Right atrium auricular region (tissue), 2 donors: ENCODE measurements around the gene SLCO2A1. TPM values are rescaled to one million over a fixed set of nuclear protein-coding genes. Genes with fewer than 3 reads are reported as not detected.

Source experiments
- DNase-seq: peaks from one replicate; pipeline ENCODE4 v3.0.0-alpha.2; 2019; ENCODE audit warnings: low spot score
- H3K27ac ChIP-seq, 2 donors: fragments of 200-600 bp; sonication (generic); 1 replicate in 1 of 2; 2 replicates in 1 of 2; pipeline ENCODE4 v1.5.1; 2016 to 2019
- H3K27me3 ChIP-seq, 2 donors: fragments of 200-600 bp; sonication (generic); one replicate each; pipeline versions ENCODE4 v1.5.1 to v1.6.0; 2017 to 2019
- H3K36me3 ChIP-seq: fragments of 200-600 bp; sonication (generic); one replicate; pipeline ENCODE4 v1.5.1; 2016
- H3K4me1 ChIP-seq, 2 donors: fragments of 200-600 bp; sonication (generic); one replicate each; pipeline versions ENCODE4 v1.5.1 to v1.6.0; 2017 to 2019
- H3K4me3 ChIP-seq, 2 donors: fragments of 200-600 bp; sonication (generic); 1 replicate in 1 of 2; 2 replicates in 1 of 2; pipeline ENCODE4 v1.5.1; 2017 to 2019; ENCODE audit warnings: mild to moderate bottlenecking in 1 of 2, moderate library complexity in 1 of 2
- H3K9me3 ChIP-seq, 2 donors: fragments of 200-600 bp; sonication (generic); one replicate each; pipeline ENCODE4 v1.5.1; 2019
- CTCF ChIP-seq, 2 donors: fragments of 200-600 bp; sonication (generic); IDR thresholded peaks; one replicate each; pipeline ENCODE4 v1.5.1; 2019; ENCODE audit warnings: antibody characterized with exemption in 2 of 2
- total RNA-seq, 2 donors: library from RNA; depleted of rRNA; stranded (reverse); fragments of >200 nt; gene quantifications; one replicate each; pipeline ENCODE4 v1.1.0, GENCODE V29; 2016

Gene SLCO2A1
- 10 to 100 TPM; 15.1 to 36.4 TPM for total RNA-seq

DNA sequence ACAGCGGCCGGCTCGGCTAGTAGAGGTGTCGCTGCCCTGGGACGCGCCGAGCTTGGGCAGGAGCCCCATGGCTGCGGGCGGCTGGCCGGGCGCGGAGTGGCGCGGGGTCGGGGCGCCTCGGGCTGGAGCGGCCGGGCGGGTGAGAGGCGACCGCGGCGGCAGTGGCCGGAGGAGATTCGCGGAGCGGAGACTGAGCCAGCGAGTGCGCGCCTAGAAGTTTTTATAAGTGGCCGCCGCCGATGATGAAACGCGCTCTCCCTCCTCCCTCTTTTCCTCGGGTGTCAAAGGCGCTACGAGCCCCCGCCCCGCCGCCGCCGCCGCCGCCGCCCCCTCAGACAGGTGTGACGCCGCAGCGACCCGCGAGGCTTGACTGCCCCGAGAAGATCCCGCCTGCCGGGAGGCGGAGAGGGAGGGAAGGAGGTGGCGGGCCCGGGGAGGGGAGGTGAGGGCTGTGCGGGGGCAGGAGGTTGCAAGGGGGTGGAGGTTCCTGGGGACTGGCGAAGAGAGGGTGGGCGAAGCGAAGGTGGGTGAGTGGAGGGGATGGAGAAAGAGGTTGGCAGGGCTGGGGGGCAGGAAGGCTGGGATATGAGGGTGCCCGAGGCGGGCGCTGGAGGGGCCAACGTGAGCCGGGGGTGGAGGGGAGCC is at the start of gene SLCO2A1:
Gene SLCO2A1 (minus strand): TSS at position 192 of the 645 bp plus-strand sequence. CDS start 123 bp downstream, at position 69.
- Histone ChIP-seq H3K9me3 (no peaks in the 10 kb centered on the region), H3K27ac (peak within 1 kb of the TSS in 1 of 2 donors; percentile 39), H3K4me1 (peaks cover 0 to 23% of the 10 kb centered on the region in 2 donors), H3K27me3 (no peaks in the 10 kb centered on the region), H3K36me3 (no peaks in the 10 kb centered on the region), H3K4me3 (peak within 1 kb of the TSS; percentile 50 to 62)
- no peak for DNase-seq
- TF ChIP-seq CTCF (IDR thresholded peaks at IDR 0.05): no peak

- H3K4me3 ChIP-seq: no peak overlapping the region
- TF ChIP-seq CTCF (IDR thresholded peaks at IDR 0.05): no peak
- no peaks in the 10 kb centered on the region for H3K36me3 ChIP-seq
- peak; percentile 48 for DNase-seq
- peaks cover 0 to 10% of the 10 kb centered on the region in 2 donors for H3K9me3 ChIP-seq
- no peaks in the 10 kb centered on the region for H3K4me1 ChIP-seq
- H3K27ac ChIP-seq: no peak overlapping the region
- H3K27me3 ChIP-seq: no peaks in the 10 kb centered on the region
Measured at GRCh38 chr3:134079111-134079547, 49.4 kb upstream of the SLCO2A1 start.

DNA sequence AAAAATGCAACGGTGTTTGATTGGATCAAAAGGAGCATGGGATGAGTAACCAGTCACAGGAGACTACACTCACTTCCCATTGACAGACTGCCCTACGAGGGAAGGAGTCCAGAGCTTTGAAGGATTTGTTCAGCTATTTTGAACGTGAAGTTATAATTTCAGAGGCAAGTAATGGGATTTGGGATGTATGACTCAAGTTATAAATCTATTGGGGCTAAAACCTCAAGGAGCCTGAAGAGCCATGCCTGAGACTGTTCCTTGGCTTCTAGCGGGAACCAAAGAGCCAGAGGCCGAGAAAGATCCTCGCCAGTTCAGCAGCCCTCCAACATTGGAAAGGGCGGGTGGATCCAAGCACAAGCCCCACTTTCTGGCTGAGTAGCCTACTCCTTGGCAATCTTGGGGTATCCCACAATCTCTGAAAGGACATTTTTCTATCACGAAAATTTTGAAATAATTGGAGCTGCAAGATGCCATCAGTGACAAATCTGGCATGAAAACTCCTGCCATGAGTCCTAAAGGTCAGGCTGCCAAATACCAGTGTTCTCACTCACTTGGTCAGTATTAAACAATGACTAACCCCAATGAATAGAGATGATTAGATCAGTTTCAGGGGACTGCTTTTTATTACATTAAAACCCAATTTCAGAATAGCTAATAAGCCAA is 48.6 kb upstream of the SLCO2A1 start:
- Histone ChIP-seq H3K4me3 (no peak overlapping the region), H3K27me3 (no peaks in the 10 kb centered on the region), H3K4me1 (no peaks in the 10 kb centered on the region), H3K9me3 (peaks cover 0 to 10% of the 10 kb centered on the region in 2 donors), H3K36me3 (no peaks in the 10 kb centered on the region), H3K27ac (no peak overlapping the region)
- no peak for DNase-seq
- TF ChIP-seq CTCF (IDR thresholded peaks at IDR 0.05): no peak

- Histone ChIP-seq H3K9me3 (peaks cover 0 to 10% of the 10 kb centered on the region in 2 donors), H3K4me3 (no peak overlapping the region), H3K4me1 (no peaks in the 10 kb centered on the region), H3K36me3 (no peaks in the 10 kb centered on the region), H3K27me3 (no peaks in the 10 kb centered on the region), H3K27ac (no peak overlapping the region)
- DNase-seq: no peak
- no peak for TF ChIP-seq CTCF (IDR thresholded peaks at IDR 0.05)
Measured at GRCh38 chr3:134077649-134078161, 48.0 kb upstream of the SLCO2A1 start.

DNA sequence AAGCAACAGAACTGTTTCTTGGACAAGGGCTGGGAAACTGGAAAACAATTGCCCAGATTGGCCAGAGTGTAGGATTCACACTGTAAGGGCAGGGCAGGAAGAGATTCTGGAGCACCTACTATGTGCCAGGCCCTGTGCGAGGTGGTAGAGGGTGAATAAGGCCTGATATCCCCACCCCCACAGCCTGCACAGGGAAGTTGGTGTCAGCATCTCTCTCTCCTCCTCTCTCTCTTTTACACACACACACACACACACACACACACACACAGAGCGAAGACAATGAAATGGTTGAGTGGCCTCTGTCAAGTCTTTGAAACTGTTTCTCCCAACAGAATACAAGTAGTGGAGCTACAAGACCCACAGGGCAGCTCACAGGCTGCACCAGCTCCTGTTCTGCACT is 47.1 kb upstream of the SLCO2A1 start:
- DNase-seq: no peak
- TF ChIP-seq CTCF (IDR thresholded peaks at IDR 0.05): no peak
- H3K9me3 ChIP-seq: peaks cover 0 to 10% of the 10 kb centered on the region in 2 donors
- no peak overlapping the region for H3K27ac ChIP-seq
- no peaks in the 10 kb centered on the region for H3K27me3 ChIP-seq
- no peaks in the 10 kb centered on the region for H3K4me1 ChIP-seq
- H3K36me3 ChIP-seq: no peaks in the 10 kb centered on the region
- no peak overlapping the region for H3K4me3 ChIP-seq
